Keratinocyte (primary cell): ENCODE results near the gene C22orf15. TPM values are rescaled to one million over a fixed set of nuclear protein-coding genes. Genes with fewer than 3 reads are reported as not detected.

Source experiments
- DNase-seq: peaks from one replicate; pipeline ENCODE4 v3.0.0-alpha.2; 2011; ENCODE audit warnings: low read depth, missing footprints, low spot score
- FAIRE-seq: peaks from 2 replicates; lab custom pipeline; 2011; peaks lifted over from hg19 to GRCh38; lab: Jason Lieb, UNC
- H2AFZ ChIP-seq: 2 replicates; pipeline ENCODE4 v1.6.0; 2012; ENCODE audit warnings: low read length, control low read depth, inconsistent platforms; ENCODE audit not compliant: control insufficient read depth
- H3K27ac ChIP-seq: 2 replicates; pipeline ENCODE4 v1.5.1; 2011; ENCODE audit warnings: low read length; ENCODE audit not compliant: control insufficient read depth, insufficient read depth
- H3K27me3 ChIP-seq: 3 replicates; pipeline ENCODE4 v1.6.0; 2011; ENCODE audit warnings: low read length; ENCODE audit not compliant: control insufficient read depth, insufficient read depth; ENCODE audit errors: extremely low read depth
- H3K36me3 ChIP-seq, 2 experiments: 2 replicates in 1 of 2; 3 replicates in 1 of 2; pipeline ENCODE4 v1.5.1; 2011; ENCODE audit warnings: low read length in 2 of 2, mild to moderate bottlenecking in 1 of 2; ENCODE audit not compliant: control insufficient read depth in 2 of 2, insufficient read depth in 2 of 2; ENCODE audit errors: extremely low read depth in 1 of 2
- H3K4me1 ChIP-seq: 3 replicates; pipeline ENCODE4 v1.5.1; 2011; ENCODE audit warnings: low read length; ENCODE audit not compliant: control insufficient read depth, insufficient read depth; ENCODE audit errors: extremely low read depth
- H3K4me2 ChIP-seq: 3 replicates; pipeline ENCODE4 v1.6.0; 2011; ENCODE audit warnings: low read depth, low read length; ENCODE audit not compliant: control insufficient read depth, insufficient read depth; ENCODE audit errors: extremely low read depth
- H3K4me3 ChIP-seq, 3 experiments: fragments of 200-600 bp in 1 of 3; sonication (generic) in 1 of 3; 2 replicates in 2 of 3; 3 replicates in 1 of 3; pipeline ENCODE4 v1.5.1; 2011 to 2016; ENCODE audit warnings: low read length in 3 of 3, mild to moderate bottlenecking in 3 of 3, control low read depth in 2 of 3, inconsistent platforms in 1 of 3, low read depth in 1 of 3, mixed read lengths in 1 of 3, mixed run types in 1 of 3, moderate library complexity in 1 of 3; ENCODE audit not compliant: control insufficient read depth in 2 of 3, insufficient read depth in 2 of 3; ENCODE audit errors: extremely low read depth in 1 of 3
- H3K79me2 ChIP-seq: 2 replicates; pipeline ENCODE4 v1.6.0; 2012; ENCODE audit warnings: low read length; ENCODE audit not compliant: control insufficient read depth, insufficient read depth
- H3K9ac ChIP-seq: 3 replicates; pipeline ENCODE4 v1.6.0; 2011; ENCODE audit warnings: low read length; ENCODE audit not compliant: control insufficient read depth, insufficient read depth; ENCODE audit errors: extremely low read depth
- H3K9me1 ChIP-seq: 3 replicates; pipeline ENCODE4 v1.6.0; 2011; ENCODE audit warnings: low read length; ENCODE audit not compliant: control insufficient read depth, insufficient read depth; ENCODE audit errors: extremely low read depth
- H3K9me3 ChIP-seq: 2 replicates; pipeline ENCODE4 v1.5.1; 2012; ENCODE audit warnings: low read depth, low read length; ENCODE audit not compliant: control insufficient read depth
- H4K20me1 ChIP-seq: 3 replicates; pipeline ENCODE4 v1.6.0; 2011; ENCODE audit warnings: low read length; ENCODE audit not compliant: control insufficient read depth, insufficient read depth; ENCODE audit errors: extremely low read depth
- CTCF ChIP-seq, 3 experiments: IDR thresholded peaks in 1 of 3; conservative IDR thresholded peaks in 1 of 3; optimal IDR thresholded peaks in 1 of 3; 2 replicates in 2 of 3; 3 replicates in 1 of 3; pipeline versions ENCODE3 to v1.5.1; 2011; ENCODE audit warnings: low read length in 3 of 3, mild to moderate bottlenecking in 3 of 3, moderate library complexity in 2 of 3, control low read depth in 1 of 3, inconsistent platforms in 1 of 3; ENCODE audit not compliant: insufficient read depth in 2 of 3; ENCODE audit errors: extremely low read depth in 1 of 3
- EZH2 ChIP-seq: IDR thresholded peaks from one replicate; pipeline ENCODE4 v1.6.1; 2012; ENCODE audit warnings: inconsistent platforms, mild to moderate bottlenecking, low read length, moderate library complexity
- dilution Hi-C: fragments of 300-500 bp; cut with MboI; formaldehyde crosslinking; loops from one replicate; pipeline ENCODE4 v1.7.0; 2020; ENCODE audit warnings: low sequenced_read_pairs; ENCODE audit not compliant: extremely low pct_ligation_motif_present
- polyA plus RNA-seq, 5 experiments: library from polyadenylated mRNA; depleted of rRNA in 3 of 5; stranded (reverse) in 3 of 5; stranded (forward) in 1 of 5; unstranded in 1 of 5; fragments of >200 nt; gene quantifications; 1 replicate in 1 of 5; 2 replicates in 3 of 5; 3 replicates in 1 of 5; pipeline versions ENCODE4 v1.2.1 to v1.2.3, GENCODE V29; 2011 to 2012; ENCODE audit warnings: missing spikeins in 2 of 5, low read depth in 1 of 5, low replicate concordance in 1 of 5

The C22orf15 gene
- polyA plus RNA-seq, 1 donor (not counting 4 experiments of a cell fraction or from before 2014, with no cell fraction given): not detected

DNA sequence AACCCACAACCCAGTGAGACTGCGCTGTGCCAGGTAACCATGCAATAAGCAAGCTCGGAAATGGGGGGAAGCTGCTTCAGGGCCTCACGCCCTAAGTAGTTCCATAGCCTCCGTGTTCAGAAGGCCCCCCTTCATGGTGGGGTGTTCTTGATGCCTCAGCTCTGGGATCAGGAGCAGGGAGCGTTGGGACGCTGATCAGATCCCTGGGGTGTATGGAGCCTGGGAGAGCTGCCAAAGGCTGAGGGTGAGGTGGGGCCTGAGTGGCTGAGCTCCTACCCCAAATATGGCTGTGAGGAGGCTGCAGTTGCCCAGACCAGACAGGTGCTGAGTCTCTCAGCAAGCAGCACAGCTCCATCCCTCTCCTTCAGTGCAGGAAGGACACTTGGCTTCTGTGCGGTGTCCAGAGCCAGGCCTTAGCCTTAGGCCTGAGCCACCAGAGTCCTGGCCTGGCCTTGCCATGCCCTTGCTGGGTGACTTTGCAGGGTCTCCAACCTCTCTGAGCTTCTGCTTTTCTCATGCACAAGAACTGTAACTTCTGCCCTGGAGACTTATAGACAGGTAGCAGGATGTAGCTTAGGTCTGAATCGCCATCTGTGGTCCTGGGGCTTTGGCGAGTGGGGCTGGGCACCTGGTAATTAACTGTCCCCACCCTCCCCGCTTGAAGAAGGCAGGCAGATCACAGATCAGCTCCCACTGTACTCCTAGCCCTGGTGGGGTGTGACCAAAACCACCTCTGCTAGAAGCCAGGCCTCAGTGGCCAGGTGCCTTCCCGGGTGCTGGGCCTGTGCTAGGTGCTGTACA, 15.2 kb downstream of the C22orf15 start:
- no peak overlapping the region for H3K9ac ChIP-seq
- TF ChIP-seq CTCF (optimal IDR thresholded peaks at IDR 0.05 in 1 of 3, IDR thresholded peaks at IDR 0.05 in 1 of 3, conservative IDR thresholded peaks at IDR 0.05 in 1 of 3; ENCODE audit: extremely low read depth in 1 of 3, insufficient read depth in 2 of 3, low read length in 3 of 3) (no peak), EZH2 (no peak)
- H3K27ac ChIP-seq: no peak overlapping the region
- no peaks in the 10 kb centered on the region for H3K36me3 ChIP-seq
- H2AFZ ChIP-seq: no peak overlapping the region
- peaks cover 21% of the 10 kb centered on the region for H3K4me1 ChIP-seq
- FAIRE-seq: no peak
- no peak overlapping the region for H3K4me2 ChIP-seq
- DNase-seq: no peak
- no peaks in the 10 kb centered on the region for H4K20me1 ChIP-seq
- dilution Hi-C loops: no loop called here
- no peaks in the 10 kb centered on the region for H3K9me1 ChIP-seq
- no peaks in the 10 kb centered on the region for H3K9me3 ChIP-seq
- no peak overlapping the region for H3K4me3 ChIP-seq
- H3K27me3 ChIP-seq: peaks cover 11% of the 10 kb centered on the region
- no peaks in the 10 kb centered on the region for H3K79me2 ChIP-seq

GRCh38 chr22:23778577-23778900, 15.7 kb downstream of the C22orf15 start:
- TF ChIP-seq EZH2 (no peak), CTCF (optimal IDR thresholded peaks at IDR 0.05 in 1 of 3, IDR thresholded peaks at IDR 0.05 in 1 of 3, conservative IDR thresholded peaks at IDR 0.05 in 1 of 3; ENCODE audit: extremely low read depth in 1 of 3, insufficient read depth in 2 of 3, low read length in 3 of 3) (no peak)
- peaks cover 5% of the 10 kb centered on the region for H3K27me3 ChIP-seq
- peaks cover 15% of the 10 kb centered on the region for H3K4me1 ChIP-seq
- H3K79me2 ChIP-seq: no peaks in the 10 kb centered on the region
- H3K4me3 ChIP-seq: no peak overlapping the region
- no peaks in the 10 kb centered on the region for H3K9me3 ChIP-seq
- H2AFZ ChIP-seq: no peak overlapping the region
- dilution Hi-C loops: no loop called here
- no peak overlapping the region for H3K27ac ChIP-seq
- DNase-seq (no peak), FAIRE-seq (no peak)
- H3K9ac ChIP-seq: no peak overlapping the region
- H4K20me1 ChIP-seq: no peaks in the 10 kb centered on the region
- H3K9me1 ChIP-seq: no peaks in the 10 kb centered on the region
- no peak overlapping the region for H3K4me2 ChIP-seq
- H3K36me3 ChIP-seq: no peaks in the 10 kb centered on the region
